DMS 273 (cell line): ENCODE measurements around the gene LAMB4.
"Not testable (repeated sequence)": the region's sequence is repeated elsewhere in the genome, so short reads cannot be mapped to it uniquely, and the experiment has no call there.

ENCODE experiments used
- DNase-seq: peaks from one replicate; lab custom pipeline; 2025; ENCODE audit not compliant: unreplicated experiment; lab: John Stamatoyannopoulos, UW

Gene LAMB4

DNA sequence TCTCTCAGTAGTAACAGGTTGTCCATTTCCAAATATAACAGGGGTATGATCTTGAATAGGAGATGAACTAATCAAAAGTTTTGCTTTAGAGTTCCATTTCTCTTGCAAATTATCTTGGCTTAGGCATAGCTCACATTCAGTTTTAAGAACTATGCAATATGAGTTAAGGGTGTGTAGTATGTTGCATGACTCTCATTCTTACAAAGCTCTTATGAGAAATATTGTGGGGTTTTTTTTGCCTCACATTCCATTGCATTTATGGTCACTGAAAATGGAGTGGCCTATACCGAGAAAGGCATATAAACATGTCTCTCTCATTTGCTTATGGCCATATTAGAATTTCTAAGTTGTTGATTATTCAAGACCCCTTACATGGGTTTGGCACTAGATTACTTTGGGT, 78.7 kb downstream of the LAMB4 start:
- DNase-seq = no peak

DNA sequence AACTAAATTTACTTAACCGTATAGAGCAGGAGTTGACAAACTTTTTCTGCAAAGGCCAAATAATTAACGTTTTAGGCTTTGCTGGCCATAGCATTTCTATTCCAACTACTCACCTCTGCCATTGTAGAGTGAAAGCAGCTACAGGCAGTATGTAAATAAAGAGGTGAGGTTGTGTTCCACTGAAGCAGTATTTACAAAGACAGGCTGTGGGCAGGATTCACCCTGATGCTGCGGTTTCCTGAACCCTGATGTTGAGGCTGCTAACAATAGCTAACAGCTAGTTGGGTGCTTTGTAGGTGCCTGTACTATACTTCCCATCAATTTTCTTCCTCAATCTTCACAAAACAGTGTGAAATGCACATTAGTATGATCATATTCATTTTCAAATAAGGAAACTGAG, 80.2 kb downstream of the LAMB4 start:
- DNase-seq = no peak

DNA sequence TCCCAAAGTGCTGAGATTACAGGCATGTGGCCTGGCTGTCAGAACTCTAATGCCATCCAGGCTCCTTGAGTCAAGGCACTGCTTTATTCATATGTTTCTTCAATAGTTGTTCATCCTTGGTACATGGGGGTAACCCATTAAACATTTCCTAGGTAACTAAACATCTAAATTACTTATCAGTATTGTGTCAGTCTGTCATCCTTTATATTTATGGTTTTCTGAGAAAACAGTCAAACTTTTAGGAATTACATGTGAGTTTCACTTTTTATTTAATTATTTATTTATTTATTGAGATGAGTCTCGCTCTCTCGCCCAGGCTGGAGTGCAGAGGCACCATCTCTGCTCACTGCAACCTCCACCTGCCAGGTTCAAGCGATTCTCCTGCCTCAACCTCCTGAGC, 81.7 kb downstream of the LAMB4 start:
- DNase-seq = no peak

DNA sequence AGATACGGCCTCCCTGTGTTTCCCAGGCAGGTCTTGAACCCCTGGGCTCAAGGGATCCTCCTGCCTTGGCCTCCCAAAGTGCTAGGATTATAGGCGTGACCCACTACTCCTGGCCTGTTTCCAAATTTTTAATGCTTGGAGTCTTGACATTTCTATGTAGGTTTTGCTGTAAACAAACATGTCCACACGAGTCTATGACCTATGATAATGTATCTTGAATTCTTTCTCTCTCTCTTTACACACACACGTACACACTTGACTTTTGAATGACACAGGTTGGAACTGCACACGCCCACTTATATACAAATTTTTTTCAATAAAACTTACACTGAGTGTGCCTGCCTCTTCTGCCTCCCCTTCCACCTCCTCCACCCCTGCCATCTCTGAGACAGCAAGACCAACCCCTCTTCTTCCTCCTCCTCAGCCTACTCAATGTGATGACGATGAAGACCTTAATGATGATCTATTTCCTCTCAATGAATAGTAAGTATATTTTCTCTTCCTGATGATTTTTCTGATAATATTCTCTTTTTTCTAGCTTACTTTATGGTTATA, 83.1 kb downstream of the LAMB4 start:
- peak; percentile 27 for DNase-seq

DNA sequence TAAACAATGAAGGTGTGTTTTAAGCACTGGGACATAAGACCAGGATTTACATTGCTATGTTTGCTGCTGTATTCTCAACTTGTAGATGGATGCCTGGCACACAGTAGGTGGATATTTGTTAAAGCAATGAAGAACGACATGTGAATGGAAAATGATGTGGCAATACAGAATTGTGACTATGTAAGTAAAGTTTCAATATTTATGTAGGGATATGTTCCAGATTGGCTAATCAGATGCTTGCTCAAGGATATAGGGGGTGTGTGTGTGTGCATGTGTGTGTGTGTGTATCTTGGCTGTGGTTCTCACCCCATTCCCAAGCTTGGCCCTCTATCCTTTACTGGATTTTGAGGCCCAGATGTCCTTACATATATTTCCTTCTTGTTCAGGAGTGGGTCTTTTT, 84.5 kb downstream of the LAMB4 start:
- no peak for DNase-seq

DNA sequence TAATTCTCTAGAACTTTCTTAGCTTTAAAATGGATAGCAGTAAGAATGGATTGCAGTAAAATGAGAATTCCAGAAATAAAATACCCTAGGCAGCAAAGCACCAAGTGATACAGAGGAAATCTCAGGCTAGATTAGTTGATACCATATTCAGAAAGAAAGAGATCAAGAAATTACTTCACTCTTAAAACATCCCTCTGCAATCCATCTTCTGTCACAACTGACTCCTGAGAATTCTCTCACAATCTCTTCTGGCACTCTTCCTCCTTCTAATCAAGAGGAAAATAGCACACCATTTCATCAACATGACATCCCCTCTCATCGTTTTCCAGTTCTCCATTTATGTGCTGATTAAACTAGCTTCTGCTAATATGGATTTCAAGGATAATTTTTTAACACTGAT, 85.0 kb downstream of the LAMB4 start:
- DNase-seq = no peak

DNA sequence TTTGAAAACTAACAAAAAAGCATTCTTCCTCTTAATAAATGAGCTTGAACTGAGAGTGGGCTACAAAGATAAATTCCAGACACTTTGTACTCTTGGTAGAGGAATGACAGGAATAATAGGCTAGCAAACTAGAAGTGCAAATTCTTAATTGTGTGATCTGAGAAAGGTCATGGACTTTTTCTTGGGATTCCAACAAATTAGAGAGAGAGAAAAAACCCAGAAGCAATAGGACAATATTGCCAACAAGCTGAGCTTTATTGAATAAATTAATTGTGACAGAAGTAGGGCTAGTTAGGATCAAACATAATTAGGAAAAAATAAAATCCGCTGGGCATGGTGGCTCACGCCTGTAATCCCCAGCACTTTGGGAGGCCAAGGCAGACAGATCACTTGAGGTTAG, 85.8 kb downstream of the LAMB4 start:
- DNase-seq = no peak

DNA sequence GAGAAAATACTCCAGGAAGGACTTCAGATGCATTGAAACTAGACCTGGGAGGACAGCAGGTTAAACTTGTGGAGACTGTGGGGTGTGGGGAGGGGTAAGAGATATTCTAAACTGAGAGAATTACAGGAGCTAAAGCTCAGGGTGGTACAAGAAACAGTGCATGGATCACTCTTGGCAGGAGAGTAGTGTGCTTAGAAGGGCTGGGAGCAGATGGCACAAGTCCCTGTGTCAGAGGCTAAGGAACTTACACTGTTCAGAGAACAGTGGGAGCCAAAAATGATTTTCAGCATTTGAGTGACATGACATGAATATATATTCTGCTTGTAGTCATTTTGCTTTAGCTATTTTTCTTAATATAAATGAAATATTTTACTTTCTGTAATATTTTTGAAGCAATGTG, 91.2 kb downstream of the LAMB4 start:
- peak; percentile 83 for DNase-seq

DNA sequence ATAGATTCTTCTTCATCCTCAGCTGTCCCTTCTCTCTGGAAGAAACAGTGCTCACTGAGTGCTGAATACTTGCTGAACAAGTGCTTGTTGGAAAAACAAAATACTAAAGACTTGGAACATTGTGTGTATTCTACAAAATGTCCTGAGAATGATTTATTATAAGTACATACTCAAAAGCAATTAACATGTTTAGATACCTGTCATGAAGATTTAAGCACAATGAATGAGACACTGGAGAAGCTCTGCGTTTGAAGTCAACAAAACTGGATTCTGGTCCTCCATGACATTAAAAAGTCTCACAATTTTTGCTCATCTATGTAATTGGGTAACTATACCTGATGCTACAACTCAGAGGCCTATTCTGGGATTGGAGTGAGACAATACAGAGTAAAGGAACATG, 92.4 kb downstream of the LAMB4 start:
- no peak for DNase-seq

DNA sequence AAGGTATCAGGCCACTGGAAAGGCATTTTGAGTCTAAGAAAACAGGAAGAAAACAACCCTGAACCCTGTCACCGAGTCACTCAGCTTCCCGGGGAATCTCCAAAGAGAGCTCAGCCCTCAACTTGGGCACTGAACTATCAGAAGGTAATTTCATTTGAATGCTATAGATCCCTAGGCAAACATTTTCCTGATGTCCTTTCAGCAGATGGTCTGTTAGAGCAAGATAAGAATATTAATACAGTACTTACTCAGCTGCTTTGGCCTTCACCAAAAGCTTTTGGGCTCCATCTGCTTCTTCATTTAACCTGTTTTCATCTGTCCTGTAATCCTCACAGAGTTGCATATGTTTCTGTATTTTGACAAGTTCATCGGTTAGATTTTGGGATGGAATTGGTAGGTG, 93.0 kb downstream of the LAMB4 start:
- peak; percentile 87 for DNase-seq

DNA sequence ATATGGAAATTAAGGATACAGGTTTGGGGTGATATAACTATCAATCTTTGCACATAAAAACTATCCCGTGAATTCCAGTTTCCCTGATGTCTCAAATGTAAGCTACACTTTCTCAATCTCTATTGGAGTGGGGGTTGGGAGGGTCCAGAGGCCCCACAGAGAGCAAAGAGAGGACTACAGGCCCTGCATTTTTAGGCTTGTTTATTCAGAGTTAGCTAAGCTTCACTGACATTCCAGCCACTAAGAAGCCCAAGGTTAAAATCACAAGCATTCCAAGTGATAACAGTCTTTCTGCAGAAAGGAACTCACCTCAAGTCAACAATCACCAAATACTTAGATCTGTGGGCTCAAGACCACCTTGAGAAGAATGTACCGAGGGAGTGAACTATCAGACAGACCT, 95.6 kb downstream of the LAMB4 start:
- DNase-seq = no peak

DNA sequence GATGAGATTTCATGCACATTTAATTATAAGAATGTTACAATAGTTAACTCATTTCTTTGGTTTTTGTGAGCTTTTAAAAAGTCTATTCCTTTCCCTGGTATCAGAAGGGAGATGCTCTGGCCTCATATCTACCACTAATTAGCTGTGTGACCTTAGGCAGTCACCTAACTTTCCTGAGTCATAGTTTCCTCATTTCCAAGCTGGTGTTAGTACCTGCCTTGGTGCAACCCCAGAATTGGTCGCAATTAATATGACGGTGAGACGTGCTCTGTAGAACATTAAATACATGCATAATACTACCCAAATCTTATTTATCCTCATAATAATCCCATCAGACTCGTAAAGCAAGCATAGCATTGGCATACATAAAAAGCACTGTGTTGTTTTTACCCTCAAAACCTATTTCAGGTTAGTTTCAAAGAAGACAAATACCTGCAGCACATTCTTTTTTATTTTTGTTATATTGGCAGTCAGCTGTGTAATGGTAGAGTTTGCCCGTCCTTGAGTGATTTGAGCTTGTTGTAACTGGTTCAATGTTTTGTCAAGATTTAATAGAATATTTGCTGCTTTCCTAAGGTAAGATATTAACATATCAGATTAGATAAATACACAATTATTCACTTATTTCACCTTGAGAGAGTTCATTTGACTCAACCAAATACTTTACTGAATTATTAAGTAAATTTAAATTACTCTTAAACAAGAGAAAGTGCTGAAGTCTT, 96.2 kb downstream of the LAMB4 start:
- DNase-seq = no peak

DNA sequence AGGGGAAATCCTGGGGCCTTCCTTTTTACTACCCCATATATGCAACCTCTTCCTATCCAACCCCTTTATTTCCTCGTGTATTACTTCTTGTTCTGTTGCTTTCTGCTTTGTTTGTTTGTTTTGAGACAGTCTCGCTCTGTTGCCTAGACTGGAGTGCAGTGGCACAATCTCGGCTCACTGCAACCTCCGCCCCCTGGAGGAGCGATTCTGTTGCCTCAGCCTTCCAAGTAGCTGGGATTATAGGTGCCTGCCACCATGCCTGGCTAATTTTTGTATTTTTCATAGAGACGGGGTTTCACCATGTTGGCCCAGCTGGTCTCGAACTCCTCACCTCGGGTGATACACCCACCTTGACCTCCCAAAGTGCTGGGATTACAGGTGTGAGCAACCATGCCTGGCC, 96.9 kb downstream of the LAMB4 start:
- DNase-seq = not testable (repeated sequence)

DNA sequence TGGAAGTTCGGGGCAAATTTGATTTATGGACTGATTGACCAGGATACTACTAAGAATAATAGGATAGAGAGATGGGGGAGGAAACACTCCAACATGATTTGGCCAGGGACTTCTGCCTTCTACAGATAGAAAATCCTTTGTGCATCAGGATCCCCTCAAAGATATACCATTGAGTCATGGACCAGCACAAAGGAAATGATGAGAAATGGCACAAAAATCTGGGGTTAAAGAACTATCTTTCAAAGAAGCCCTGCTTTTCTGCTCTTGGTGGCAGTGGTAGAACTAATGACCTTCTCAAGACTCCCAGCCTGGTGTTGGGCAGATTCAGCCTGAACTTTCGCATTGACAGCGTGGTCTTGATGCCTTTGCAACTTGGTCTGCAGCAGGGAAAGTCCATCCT, 99.6 kb downstream of the LAMB4 start:
- DNase-seq = no peak

DNA sequence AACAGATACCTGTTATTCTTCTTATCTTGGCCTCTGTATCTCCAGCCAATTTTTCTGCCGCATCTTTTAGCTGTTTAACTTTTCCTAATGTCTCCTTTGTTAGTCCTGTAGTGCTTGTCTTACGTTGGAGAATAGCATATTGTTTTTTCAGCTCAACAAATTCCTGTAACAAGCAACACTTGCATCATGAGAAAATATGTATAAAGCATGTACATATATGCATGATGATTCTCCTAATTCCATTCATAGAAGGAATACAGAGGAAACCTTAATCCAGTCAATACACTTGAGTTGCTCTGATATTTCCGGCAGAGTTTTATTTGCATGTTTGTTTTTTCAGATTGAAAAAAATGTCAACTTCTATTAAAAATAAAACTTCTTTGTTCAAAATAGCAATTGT, 101.1 kb downstream of the LAMB4 start:
- DNase-seq = no peak

DNA sequence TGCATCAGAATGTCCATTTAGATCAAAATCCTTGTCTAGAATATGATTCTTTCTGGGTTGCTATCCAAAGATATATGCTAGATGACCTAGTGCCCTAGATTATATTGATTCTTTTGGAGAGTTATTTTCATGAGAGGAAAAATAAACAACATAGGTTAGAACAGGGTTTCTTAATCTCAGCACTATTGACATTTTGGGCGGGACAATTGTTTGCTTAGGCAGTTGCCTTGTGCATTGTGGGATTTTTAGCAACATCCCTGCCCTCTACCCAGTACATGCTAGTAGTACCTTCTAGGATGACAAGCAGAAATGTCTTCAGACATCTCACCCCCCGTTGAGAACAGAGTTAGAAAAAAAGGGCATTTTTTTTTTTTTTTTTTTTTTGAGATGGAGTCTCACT, 102.0 kb downstream of the LAMB4 start:
- DNase-seq = no peak

DNA sequence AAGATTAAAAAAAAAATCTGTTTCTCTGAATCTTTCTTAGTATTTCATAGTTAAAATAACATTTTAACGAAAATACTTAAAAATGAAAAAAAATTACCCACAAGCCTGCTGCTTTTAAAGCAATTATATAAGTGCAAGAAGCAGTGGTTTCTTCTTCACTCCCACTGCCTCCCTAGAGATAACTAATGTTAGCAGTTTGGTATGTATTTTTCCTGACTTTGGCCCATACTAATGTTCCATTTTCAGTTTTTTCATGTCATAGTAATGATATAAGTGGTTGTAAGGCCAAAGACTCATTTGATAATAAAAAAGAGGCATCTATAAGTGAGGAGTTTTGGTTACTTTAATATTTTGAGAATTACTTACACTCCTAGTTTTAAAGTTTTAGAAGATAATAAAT, 102.9 kb downstream of the LAMB4 start:
- DNase-seq = no peak

DNA sequence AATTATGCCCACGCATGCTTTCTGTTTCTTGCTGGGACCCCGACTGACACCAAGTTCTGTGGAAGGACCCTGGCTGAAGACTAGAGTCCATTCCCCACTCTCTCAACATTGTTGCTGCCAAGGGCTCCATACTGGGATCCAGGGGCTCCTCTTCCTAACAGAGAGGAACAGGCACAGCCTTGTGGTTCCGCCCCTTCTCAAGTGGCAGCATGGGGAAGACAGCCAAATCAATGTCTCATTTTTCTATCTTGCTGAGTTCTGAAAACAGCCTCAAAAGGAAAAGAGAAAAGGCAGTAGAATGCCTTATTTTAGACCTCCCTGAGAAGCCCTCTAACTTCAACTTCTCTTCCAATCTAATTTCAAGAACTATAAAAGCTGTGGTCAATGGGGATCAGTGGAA, 103.5 kb downstream of the LAMB4 start:
- peak; percentile 55 for DNase-seq

DNA sequence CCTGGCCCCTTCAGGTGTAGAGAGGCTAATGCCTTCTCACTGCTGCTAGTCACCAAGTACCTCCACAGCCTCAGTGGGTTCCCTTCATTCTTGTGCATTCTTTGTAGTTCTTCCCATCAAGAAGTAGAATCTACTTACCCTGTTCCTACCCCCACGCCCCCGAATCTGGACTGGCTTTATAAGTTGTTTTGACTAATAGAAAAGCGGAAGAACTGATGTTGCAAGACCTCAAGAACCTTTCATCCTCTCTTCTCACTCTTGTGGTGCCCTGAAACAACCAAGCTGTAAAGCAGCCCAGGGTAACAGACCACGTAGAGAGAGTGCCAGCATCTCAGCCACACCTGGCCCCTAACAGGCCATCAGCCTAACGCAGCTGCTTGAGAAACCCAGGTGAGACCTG, 104.0 kb downstream of the LAMB4 start:
- no peak for DNase-seq

DNA sequence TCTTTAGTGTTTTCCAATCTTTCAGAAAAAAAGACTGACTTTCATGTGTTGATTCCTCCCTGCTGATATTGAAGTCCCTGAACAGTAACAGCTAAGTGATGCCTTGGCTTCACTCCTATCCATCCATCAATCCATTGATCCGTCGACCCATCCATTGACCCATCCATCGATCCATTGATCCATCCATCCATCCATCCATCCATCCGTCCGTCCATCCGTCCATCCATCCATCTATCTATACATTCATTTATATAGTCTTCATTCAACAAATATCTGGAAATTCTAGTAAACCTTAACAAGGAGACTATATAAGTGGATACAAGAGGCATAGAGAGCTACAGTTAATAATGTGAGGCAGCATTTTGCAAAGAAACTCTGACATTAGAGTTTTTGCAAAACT, 105.6 kb downstream of the LAMB4 start:
- no peak for DNase-seq

DNA sequence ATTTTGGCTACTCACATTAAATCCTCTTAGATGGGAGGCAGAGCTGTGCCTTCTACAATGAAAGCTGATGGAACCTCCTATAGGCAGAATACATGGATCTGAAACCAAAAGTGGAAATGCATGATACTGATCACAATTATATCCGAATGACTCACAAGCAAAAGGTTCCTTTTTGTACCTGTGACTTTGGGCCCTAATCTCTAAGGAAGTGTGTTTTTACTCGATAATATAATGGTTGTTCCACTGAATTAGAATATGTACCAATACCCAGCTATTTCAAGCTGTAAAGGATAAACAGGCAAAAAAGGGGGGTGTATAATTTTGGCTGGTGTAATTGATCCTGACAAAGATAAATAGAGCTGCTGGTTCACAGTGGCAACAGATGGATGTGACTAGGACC, 109.6 kb downstream of the LAMB4 start:
- DNase-seq = peak; percentile 33

DNA sequence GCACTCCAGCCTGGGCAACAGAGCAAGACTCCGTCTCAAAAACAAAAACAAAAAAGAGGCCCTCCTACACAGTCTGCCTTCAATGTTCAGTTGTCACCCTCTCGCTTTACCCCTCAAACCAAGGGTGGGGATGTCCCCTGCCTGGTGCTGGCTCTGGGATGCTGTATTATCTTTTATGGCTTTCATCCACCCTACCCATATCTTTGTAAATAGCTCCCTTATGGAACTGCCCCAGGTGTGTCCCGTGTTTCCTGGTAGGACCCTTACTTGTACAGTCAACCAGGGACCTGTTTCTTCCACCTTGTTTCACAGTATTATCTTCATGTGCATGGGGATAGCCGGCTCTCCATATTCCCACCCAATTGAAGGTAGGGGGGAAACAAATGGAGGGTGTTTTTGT, 111.5 kb downstream of the LAMB4 start:
- DNase-seq = no peak

DNA sequence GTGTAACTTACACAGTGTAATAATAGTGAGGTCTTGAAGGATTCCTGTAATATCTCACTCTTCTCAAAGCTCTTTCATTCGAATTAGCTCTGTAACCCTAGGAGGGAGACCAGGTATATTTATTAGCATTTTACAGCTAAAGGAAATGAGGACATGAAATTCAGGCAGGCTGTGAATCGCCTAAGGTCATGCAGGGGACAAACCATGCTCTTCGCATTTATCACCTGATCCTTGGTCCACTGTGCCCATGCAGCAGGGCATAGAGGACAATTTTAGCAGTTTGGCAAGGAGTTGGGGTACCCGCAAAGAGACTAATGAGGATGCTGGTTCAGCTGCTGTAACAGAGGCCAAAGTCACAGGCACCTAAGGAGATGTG, 112.4 kb downstream of the LAMB4 start:
- DNase-seq = no peak
